Right renal cortex interstitium (tissue), 3 donors: ENCODE results near the gene KHK. TPM values are rescaled to one million over a fixed set of nuclear protein-coding genes. Genes with fewer than 3 reads are reported as not detected.

Experiments
- DNase-seq, 3 donors: peaks; one replicate each; pipeline ENCODE4 v3.0.0-alpha.2; 2013; ENCODE audit warnings: low read depth in 3 of 3, low spot score in 2 of 3
- polyA plus RNA-seq, 3 donors: library from polyadenylated mRNA; unstranded; fragments of 120-200 nt; gene quantifications; one replicate each; pipeline ENCODE4 v1.2.1, GENCODE V29; 2013; ENCODE audit not compliant: insufficient read length in 3 of 3

The KHK gene
- polyA plus RNA-seq, 3 donors = 39.5 to 54.9 (median 54.8) TPM

DNA sequence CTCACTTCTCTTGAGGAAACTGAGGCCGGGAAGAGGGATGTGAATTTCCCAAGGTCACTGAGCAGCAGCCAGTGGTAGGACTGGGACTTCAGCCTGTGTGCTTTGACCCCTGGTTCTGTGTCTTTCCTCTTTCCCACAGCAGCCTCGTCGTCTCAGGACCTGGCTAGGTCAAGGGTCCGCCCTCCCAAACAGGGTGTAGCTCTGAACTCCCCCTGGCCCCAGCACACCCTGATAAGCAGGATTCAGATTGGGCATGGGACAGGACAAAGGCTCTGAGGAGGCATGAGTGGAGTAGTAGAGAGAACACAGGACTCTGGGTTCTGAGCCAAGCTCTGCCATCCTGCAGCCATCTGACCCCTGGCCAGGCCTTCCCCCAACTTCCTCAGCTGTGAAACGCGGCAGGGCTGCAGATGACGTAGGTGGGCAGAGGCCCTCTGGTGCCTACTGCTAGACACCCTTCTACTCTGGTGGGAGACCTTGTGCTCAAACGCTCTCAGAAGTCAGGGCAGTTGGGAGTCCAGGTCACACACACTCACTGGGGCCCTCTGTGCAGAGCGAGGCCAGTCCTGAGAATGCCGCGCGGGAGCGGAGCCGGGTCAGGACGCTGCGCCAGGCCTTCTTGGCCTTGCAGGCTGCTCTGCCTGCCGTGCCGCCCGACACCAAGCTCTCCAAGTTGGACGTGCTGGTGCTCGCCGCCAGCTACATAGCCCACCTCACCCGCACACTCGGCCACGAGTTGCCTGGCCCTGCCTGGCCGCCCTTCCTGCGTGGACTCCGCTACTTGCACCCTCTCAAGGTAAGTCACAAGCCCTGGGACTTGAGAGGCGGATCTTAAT lies 63.2 kb downstream of the KHK start:
- no peak for DNase-seq

Other genes with a start within 250 kb of the KHK start
- gene DPYSL5, start 238.6 kb upstream of the KHK start, polyA plus RNA-seq = 1 to 10 TPM; 4.9 to 5.5 (median 5.0) TPM
- 10 to 100 TPM; 10.6 to 11.9 (median 11.4) TPM for gene MAPRE3, start 116.1 kb upstream of the KHK start, polyA plus RNA-seq
- 10 to 100 TPM; 51.3 to 54.4 (median 52.8) TPM for gene TMEM214, start 53.8 kb upstream of the KHK start, polyA plus RNA-seq
- 10 to 100 TPM; 60.9 to 64.2 (median 61.0) TPM for gene AGBL5, start 35.1 kb upstream of the KHK start, polyA plus RNA-seq
- 100 to 1,000 TPM; 229 to 284 (median 261) TPM for gene OST4, start 15.1 kb upstream of the KHK start, polyA plus RNA-seq
- gene EMILIN1, start 8.2 kb upstream of the KHK start, polyA plus RNA-seq = 10 to 100 TPM; 61.8 to 70.7 (median 70.5) TPM
- 1 to 10 TPM; 5.0 to 5.8 (median 5.3) TPM for gene CGREF1, start 32.4 kb downstream of the KHK start, polyA plus RNA-seq
- gene ABHD1, start 37.0 kb downstream of the KHK start, polyA plus RNA-seq = 1 to 10 TPM in 2 of 3 donors, under 1 TPM in 1; 0.88 to 1.4 (median 1.3) TPM
- gene PREB, start 47.9 kb downstream of the KHK start, polyA plus RNA-seq = 10 to 100 TPM; 51.5 to 55.3 (median 51.7) TPM
- gene PRR30, start 52.6 kb downstream of the KHK start, polyA plus RNA-seq = not detected
- gene TCF23, start 62.2 kb downstream of the KHK start, polyA plus RNA-seq = under 1 TPM; 0.62 to 0.93 (median 0.68) TPM
- 100 to 1,000 TPM; 164 to 175 (median 169) TPM for gene ATRAID, start 125.3 kb downstream of the KHK start, polyA plus RNA-seq
- gene SLC5A6, start 125.5 kb downstream of the KHK start, polyA plus RNA-seq = 10 to 100 TPM; 32.9 to 37.4 (median 36.7) TPM
- 10 to 100 TPM; 40.8 to 42.0 (median 41.9) TPM for gene CAD, start 130.6 kb downstream of the KHK start, polyA plus RNA-seq
- gene SLC30A3, start 176.3 kb downstream of the KHK start, polyA plus RNA-seq = 1 to 10 TPM; 4.4 to 6.0 (median 5.5) TPM
- gene DNAJC5G, start 188.7 kb downstream of the KHK start, polyA plus RNA-seq = under 1 TPM; 0.47 to 0.76 (median 0.58) TPM
- gene TRIM54, start 195.7 kb downstream of the KHK start, polyA plus RNA-seq = 1 to 10 TPM; 3.2 to 3.9 (median 3.6) TPM
- gene UCN, start 221.7 kb downstream of the KHK start, polyA plus RNA-seq = under 1 TPM; 0.19 to 0.59 (median 0.36) TPM
- 10 to 100 TPM; 70.9 to 85.0 (median 77.1) TPM for gene MPV17, start 236.3 kb downstream of the KHK start, polyA plus RNA-seq